GM18526 (cell line): Measurements from ENCODE around the gene TRPC4AP.

ENCODE experiments used
- POLR2A ChIP-seq: IDR thresholded peaks from 3 replicates; pipeline ENCODE4 v1.6.1; 2011; ENCODE audit not compliant: insufficient read length; ENCODE audit errors: extremely low read depth

The TRPC4AP gene

DNA sequence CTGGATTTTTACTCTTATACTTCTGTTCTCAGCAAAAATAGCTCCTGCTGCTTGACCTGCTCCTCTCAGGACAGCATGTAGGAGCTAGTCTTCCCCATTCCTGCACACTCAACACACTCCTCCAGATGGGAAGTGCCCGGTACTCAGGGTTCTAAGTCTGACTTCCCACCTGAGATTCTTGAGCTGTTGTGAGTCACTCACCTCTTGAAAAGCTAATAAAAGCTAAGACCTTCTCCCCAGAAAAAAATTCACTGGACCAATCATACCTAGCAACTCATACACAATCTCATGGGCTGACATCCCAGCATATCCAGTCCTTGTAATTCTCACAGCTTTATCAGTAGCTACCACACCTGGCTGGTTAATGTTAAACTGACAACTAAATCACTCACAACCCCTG is 53.5 kb downstream of the TRPC4AP start:
- TF ChIP-seq POLR2A, result no peak

- TF ChIP-seq POLR2A, result no peak
Measured at GRCh38 chr20:35034145-35034544, 58.5 kb downstream of the TRPC4AP start.

- TF ChIP-seq POLR2A, result no peak
Measured at GRCh38 chr20:35030136-35030535, 62.5 kb downstream of the TRPC4AP start.

GRCh38 chr20:35027301-35027700 is 65.3 kb downstream of the TRPC4AP start:
- TF ChIP-seq POLR2A, result no peak

GRCh38 chr20:35025116-35025515 is 67.5 kb downstream of the TRPC4AP start:
- no peak for TF ChIP-seq POLR2A

DNA sequence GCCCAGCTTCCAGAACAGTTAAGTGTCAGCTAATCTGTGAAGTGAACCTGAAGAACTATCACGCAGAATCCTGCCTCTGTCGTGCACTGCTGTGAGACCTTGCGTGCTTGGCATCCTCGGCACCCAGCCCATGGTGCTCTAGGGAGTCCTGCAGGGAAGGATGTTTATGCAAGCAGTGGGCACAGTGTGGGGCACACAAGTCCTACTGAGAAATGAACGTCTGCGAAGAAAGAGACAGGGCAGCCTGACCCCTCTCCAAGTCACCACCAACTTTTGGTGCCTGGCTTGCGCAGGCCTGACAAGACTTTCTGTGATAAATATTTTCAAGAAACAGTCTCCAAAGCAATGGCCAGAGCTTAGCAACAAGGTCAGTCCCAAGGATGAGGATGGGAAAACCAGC is 69.0 kb downstream of the TRPC4AP start:
- no peak for TF ChIP-seq POLR2A

DNA sequence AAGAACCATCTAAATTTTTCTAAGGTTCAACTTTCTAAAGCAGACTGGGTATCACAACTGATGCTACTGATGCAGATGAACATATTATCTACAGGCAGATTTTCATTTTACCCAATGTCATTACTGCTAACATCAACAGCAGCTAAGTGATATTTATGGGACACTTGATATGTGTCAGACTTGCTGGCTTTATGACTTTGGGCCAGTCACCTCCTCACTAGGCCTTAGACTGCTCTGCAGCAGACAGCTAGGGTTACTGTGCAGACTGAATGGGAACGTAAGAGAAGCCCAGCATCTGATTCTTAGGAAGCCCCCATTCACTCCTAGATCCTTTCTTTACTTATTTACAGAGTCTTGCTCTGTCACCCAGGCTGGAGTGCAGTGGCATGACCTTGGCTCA is 70.8 kb downstream of the TRPC4AP start:
- TF ChIP-seq POLR2A, result no peak

- TF ChIP-seq POLR2A, result no peak
Measured at GRCh38 chr20:35021063-35021462, 71.5 kb downstream of the TRPC4AP start.

DNA sequence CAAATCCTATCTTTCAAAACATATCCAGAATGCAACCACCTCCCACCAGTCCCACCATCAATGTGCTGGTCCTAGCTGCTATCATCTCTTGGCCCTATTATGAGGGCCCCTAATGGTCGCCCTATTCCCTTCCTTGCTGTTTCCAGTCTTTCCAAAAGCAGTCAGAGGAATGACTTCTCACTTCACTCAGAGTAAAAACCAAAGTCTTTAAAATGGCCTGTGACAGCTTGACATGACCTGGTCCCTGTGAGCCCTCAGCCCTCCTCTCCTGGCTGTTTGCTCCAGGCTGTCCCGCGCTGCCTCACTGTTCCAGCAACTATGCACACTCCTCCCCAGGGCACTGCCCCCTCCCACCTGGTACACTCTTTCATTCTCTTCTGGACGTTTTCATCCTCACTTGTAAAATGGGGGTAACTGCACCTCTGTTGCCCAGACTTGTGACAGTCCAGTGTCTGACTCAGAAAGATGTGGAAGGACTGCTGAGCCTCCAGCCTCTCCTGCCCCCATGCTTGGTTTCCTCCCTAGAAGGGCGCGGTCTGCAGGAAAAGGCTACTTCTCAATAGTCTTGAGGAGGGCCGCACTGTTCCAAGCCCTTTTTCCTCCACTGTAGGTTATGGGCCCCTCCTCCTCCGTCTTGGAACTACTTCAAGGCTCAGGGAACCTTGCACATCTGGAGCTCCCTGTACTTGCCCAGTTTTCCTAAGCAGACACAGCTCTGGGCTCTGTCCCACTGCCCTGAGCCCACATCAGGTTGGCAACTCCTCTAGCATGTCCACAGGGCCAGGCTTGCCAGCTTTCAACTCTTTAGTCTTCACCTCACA is 72.3 kb downstream of the TRPC4AP start:
- no peak for TF ChIP-seq POLR2A

DNA sequence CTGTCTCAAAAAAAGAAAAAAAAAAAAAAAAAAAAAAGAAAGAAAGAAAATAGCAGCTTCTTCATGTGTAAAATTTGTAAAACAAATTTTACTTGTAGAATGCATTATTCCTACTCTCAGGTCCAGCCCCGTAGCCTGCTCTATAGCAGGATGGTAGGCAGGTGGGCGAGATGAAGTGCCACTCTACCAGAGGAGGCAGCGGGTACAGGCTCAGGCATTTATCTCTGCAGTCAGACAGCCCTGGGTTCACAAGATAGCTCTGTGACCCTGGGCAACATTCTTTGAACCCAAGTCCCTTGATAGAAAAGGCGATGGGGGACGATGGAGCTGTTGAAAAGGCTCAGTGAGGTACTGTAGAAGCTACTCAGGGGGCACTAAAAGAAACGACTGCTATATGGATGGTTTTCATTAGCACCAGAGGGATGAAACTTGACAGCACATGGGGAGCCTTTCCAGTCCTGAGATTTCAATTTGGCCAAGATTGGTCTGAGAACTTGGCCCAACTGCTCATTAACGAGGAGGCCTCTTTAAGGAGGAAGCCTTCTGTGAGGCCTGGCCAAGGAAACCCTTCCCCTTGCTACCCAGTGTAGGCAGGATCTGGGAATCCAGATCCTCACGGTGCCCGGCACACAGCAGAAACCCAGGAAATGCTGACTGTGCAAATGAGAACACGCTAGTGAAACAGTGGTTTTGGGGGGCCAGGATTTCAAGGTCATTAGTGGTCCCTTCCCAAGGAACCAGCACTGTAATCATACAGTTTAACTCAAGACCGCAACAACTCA is 73.8 kb downstream of the TRPC4AP start:
- no peak for TF ChIP-seq POLR2A

DNA sequence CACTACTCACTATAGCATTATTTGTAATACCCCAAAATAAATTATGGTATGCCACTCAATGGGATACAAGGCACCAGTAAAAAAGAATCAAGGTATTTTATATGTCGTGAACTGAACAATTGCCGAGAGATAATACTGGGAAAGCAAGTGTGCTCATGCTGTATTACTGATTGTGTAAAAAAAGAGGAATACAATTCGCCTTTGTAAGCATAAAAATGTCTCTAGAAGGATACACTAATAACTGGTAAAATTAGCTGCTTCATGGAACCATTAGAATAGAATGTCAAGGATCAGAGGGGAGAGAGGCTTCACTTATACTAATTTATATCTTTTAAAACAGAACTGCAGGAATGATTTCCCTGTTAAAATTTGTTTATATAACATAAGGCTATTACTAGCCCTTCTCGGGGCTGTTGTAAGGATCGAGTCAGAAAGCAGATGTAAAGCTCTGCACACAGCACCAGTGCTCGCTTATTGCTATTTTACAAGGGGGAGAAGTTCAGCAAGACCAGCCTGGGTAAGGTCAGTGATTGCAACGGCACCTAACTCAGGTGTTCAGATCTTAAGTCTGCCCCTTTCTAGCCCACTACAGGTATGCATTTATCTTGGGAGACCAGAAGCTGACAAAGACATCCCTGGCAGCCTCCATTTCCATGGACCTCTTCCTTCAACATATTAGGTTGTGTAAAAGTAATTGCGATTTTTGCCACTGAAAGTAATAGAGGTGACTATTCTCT is 75.3 kb downstream of the TRPC4AP start:
- TF ChIP-seq POLR2A, result no peak

DNA sequence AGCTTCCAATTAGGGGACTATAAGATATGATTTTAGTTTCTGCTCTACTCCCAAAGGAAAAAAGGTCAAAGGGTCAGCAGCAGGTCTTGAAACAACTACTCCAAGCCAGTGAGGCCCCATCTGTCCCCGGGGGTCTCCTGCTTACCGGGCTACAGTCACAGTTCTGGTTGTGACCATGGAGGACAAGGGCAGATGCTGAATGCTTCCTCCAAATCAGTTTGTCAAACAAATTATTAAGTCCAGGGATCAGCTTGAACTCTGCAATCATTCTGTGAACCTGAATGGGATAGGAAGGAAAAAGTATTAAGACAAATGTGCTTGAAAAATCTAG is 76.8 kb downstream of the TRPC4AP start:
- no peak for TF ChIP-seq POLR2A

GRCh38 chr20:35014537-35014936 is 78.1 kb downstream of the TRPC4AP start:
- no peak for TF ChIP-seq POLR2A

- TF ChIP-seq POLR2A, result no peak
Measured at GRCh38 chr20:35013421-35014411, 78.9 kb downstream of the TRPC4AP start.
